HL-60 (cell line): ENCODE data around the gene SLC35F3.

Source experiments
- GABPA ChIP-seq: IDR thresholded peaks from 2 replicates; pipeline ENCODE4 v1.6.1; 2012; ENCODE audit warnings: low read depth
- POLR2AphosphoS5 ChIP-seq: IDR thresholded peaks from 2 replicates; pipeline ENCODE4 v1.6.1; 2012; ENCODE audit warnings: low read depth
- TF ChIP-seq, protein P1 (sequence below): IDR thresholded peaks from one replicate; pipeline ENCODE4 v1.5.1; 2011; ENCODE audit warnings: low read length, control low read depth, inconsistent platforms; ENCODE audit not compliant: insufficient read depth
- TF ChIP-seq, protein P2 (sequence below): IDR thresholded peaks from 2 replicates; pipeline ENCODE4 v1.6.1; 2012; ENCODE audit warnings: low read depth; ENCODE audit not compliant: insufficient replicate concordance

DNA sequence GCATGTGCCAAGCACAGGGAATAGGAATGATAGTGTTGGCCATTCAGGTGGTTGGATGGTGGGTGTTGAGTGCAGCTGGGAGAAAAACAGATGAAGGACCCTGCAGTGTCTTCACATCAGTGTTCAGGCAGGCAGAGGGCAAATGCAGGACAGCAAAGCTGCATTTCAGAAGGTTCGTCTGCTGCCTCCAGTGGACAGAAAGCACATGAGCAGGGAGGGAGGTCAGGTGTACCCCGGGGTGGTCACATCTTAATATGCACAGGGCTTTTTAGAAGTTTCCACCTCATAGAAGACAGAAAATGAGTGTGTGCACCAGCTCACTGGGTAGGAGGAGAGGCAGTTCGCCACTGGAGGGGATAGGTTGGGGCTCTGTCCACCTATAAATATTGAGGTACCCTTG lies 184.9 kb downstream of the SLC35F3 start:
- TF ChIP-seq POLR2AphosphoS5 (no peak), GABPA (no peak)
- TF ChIP-seq, protein P1, sequence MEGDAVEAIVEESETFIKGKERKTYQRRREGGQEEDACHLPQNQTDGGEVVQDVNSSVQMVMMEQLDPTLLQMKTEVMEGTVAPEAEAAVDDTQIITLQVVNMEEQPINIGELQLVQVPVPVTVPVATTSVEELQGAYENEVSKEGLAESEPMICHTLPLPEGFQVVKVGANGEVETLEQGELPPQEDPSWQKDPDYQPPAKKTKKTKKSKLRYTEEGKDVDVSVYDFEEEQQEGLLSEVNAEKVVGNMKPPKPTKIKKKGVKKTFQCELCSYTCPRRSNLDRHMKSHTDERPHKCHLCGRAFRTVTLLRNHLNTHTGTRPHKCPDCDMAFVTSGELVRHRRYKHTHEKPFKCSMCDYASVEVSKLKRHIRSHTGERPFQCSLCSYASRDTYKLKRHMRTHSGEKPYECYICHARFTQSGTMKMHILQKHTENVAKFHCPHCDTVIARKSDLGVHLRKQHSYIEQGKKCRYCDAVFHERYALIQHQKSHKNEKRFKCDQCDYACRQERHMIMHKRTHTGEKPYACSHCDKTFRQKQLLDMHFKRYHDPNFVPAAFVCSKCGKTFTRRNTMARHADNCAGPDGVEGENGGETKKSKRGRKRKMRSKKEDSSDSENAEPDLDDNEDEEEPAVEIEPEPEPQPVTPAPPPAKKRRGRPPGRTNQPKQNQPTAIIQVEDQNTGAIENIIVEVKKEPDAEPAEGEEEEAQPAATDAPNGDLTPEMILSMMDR: no peak
- TF ChIP-seq, protein P2, sequence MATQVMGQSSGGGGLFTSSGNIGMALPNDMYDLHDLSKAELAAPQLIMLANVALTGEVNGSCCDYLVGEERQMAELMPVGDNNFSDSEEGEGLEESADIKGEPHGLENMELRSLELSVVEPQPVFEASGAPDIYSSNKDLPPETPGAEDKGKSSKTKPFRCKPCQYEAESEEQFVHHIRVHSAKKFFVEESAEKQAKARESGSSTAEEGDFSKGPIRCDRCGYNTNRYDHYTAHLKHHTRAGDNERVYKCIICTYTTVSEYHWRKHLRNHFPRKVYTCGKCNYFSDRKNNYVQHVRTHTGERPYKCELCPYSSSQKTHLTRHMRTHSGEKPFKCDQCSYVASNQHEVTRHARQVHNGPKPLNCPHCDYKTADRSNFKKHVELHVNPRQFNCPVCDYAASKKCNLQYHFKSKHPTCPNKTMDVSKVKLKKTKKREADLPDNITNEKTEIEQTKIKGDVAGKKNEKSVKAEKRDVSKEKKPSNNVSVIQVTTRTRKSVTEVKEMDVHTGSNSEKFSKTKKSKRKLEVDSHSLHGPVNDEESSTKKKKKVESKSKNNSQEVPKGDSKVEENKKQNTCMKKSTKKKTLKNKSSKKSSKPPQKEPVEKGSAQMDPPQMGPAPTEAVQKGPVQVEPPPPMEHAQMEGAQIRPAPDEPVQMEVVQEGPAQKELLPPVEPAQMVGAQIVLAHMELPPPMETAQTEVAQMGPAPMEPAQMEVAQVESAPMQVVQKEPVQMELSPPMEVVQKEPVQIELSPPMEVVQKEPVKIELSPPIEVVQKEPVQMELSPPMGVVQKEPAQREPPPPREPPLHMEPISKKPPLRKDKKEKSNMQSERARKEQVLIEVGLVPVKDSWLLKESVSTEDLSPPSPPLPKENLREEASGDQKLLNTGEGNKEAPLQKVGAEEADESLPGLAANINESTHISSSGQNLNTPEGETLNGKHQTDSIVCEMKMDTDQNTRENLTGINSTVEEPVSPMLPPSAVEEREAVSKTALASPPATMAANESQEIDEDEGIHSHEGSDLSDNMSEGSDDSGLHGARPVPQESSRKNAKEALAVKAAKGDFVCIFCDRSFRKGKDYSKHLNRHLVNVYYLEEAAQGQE: no peak
